HL-60 (cell line): ENCODE measurements around the gene NSL1.
A peak's percentile ranks its signal among the peaks of the same experiment; 100 is the strongest.

Experiments
- DNase-seq, 2 experiments: peaks; one replicate each; pipeline ENCODE4 v3.0.0-alpha.2; 2010 to 2020; ENCODE audit warnings: low read depth in 1 of 2, low spot score in 1 of 2
- H3K27ac ChIP-seq: fragments of 250-450 bp; sonication (Bioruptor Pico); replicated peaks from 2 replicates; pipeline ENCODE4 v1.5.1; 2020; ENCODE audit warnings: mild to moderate bottlenecking, moderate library complexity
- H3K27me3 ChIP-seq: fragments of 250-450 bp; sonication (Bioruptor Pico); 2 replicates; pipeline ENCODE4 v1.5.1; 2021; ENCODE audit warnings: mild to moderate bottlenecking, moderate library complexity; ENCODE audit not compliant: insufficient read depth, poor library complexity, severe bottlenecking
- H3K4me3 ChIP-seq: replicated peaks from 2 replicates; pipeline ENCODE4 v1.5.1; 2011; ENCODE audit warnings: mild to moderate bottlenecking, control low read depth, low read length; ENCODE audit not compliant: insufficient read depth
- GABPA ChIP-seq: IDR thresholded peaks from 2 replicates; pipeline ENCODE4 v1.6.1; 2012; ENCODE audit warnings: low read depth
- POLR2AphosphoS5 ChIP-seq: IDR thresholded peaks from 2 replicates; pipeline ENCODE4 v1.6.1; 2012; ENCODE audit warnings: low read depth
- SPI1 ChIP-seq: IDR thresholded peaks from 2 replicates; pipeline ENCODE4 v1.6.1; 2012; ENCODE audit warnings: low read depth, mild to moderate bottlenecking, borderline replicate concordance
- TF ChIP-seq, protein P1 (sequence below): IDR thresholded peaks from one replicate; pipeline ENCODE4 v1.5.1; 2011; ENCODE audit warnings: low read length, control low read depth, inconsistent platforms; ENCODE audit not compliant: insufficient read depth
- TF ChIP-seq, protein P2 (sequence below): IDR thresholded peaks from 2 replicates; pipeline ENCODE4 v1.6.1; 2012; ENCODE audit warnings: low read depth; ENCODE audit not compliant: insufficient replicate concordance

Gene NSL1

DNA sequence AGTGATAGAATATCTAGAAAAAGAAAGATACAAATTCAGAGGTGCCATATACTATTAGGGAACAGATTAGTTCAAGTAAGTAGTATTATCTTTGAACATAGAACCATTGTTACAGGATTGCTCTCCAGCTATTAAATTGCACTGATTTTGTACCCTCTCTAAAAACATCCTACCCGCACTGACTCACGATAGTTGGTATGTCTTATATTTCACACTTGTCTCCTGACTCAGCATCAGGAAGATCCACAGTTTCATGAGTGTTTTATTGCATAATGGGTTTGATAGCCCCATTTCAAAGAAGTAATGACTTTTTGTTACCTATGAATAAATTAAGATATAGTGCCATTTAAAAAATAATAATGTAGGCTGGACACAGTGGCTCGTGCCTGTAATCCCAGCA, 6.1 kb upstream of the NSL1 start:
- DNase-seq = no peak
- Histone ChIP-seq H3K4me3 (no peak overlapping the region), H3K27me3 (no peaks in the 10 kb centered on the region)

GRCh38 chr1:212794561-212795014, 3.0 kb upstream of the NSL1 start:
- peak; percentile 56; the same call in 1 of the 2 replicates for TF ChIP-seq POLR2AphosphoS5
- TF ChIP-seq, protein P1, sequence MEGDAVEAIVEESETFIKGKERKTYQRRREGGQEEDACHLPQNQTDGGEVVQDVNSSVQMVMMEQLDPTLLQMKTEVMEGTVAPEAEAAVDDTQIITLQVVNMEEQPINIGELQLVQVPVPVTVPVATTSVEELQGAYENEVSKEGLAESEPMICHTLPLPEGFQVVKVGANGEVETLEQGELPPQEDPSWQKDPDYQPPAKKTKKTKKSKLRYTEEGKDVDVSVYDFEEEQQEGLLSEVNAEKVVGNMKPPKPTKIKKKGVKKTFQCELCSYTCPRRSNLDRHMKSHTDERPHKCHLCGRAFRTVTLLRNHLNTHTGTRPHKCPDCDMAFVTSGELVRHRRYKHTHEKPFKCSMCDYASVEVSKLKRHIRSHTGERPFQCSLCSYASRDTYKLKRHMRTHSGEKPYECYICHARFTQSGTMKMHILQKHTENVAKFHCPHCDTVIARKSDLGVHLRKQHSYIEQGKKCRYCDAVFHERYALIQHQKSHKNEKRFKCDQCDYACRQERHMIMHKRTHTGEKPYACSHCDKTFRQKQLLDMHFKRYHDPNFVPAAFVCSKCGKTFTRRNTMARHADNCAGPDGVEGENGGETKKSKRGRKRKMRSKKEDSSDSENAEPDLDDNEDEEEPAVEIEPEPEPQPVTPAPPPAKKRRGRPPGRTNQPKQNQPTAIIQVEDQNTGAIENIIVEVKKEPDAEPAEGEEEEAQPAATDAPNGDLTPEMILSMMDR = no peak
- peak; percentile 98 for TF ChIP-seq SPI1
- TF ChIP-seq, protein P2, sequence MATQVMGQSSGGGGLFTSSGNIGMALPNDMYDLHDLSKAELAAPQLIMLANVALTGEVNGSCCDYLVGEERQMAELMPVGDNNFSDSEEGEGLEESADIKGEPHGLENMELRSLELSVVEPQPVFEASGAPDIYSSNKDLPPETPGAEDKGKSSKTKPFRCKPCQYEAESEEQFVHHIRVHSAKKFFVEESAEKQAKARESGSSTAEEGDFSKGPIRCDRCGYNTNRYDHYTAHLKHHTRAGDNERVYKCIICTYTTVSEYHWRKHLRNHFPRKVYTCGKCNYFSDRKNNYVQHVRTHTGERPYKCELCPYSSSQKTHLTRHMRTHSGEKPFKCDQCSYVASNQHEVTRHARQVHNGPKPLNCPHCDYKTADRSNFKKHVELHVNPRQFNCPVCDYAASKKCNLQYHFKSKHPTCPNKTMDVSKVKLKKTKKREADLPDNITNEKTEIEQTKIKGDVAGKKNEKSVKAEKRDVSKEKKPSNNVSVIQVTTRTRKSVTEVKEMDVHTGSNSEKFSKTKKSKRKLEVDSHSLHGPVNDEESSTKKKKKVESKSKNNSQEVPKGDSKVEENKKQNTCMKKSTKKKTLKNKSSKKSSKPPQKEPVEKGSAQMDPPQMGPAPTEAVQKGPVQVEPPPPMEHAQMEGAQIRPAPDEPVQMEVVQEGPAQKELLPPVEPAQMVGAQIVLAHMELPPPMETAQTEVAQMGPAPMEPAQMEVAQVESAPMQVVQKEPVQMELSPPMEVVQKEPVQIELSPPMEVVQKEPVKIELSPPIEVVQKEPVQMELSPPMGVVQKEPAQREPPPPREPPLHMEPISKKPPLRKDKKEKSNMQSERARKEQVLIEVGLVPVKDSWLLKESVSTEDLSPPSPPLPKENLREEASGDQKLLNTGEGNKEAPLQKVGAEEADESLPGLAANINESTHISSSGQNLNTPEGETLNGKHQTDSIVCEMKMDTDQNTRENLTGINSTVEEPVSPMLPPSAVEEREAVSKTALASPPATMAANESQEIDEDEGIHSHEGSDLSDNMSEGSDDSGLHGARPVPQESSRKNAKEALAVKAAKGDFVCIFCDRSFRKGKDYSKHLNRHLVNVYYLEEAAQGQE = no peak
- no peak for TF ChIP-seq GABPA
- Histone ChIP-seq H3K4me3 (no peak overlapping the region), H3K27ac (peak overlapping the region; percentile 48), H3K27me3 (no peaks in the 10 kb centered on the region)
- DNase-seq = peak; percentile 65 to 84

More for the DNA sequence above, 6.1 kb upstream of the NSL1 start:
- TF ChIP-seq, protein P2 = no peak
- no peak for TF ChIP-seq POLR2AphosphoS5
- TF ChIP-seq, protein P1 = no peak
- TF ChIP-seq GABPA = no peak
- no peak for TF ChIP-seq SPI1
- H3K27ac ChIP-seq = no peak overlapping the region

DNA sequence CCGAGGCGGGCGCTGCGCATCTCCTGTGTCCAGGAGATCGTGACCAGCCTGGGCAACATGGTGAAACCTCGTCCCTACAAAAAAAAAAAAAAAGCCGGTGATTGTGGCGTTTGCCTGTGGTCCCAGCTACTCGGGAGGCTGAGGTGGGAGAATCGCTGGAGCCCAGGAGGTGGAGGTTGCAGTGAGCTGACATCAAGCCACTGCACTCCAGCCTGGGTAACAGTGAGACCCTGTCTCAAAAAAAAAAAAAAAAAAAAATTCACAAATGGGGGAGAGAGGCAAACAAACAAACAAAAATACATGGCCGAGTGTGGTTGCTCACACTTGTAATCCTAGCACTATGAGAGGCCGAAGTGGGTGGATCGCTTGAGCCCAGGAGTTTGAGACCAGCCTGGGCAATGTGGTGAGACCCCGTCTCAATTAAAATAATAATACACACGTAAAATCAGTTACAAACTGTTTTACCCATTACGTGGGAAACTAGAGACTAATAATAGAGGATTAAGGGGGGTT, 875 bp upstream of the NSL1 start:
- peak overlapping the region; percentile 88 for H3K27ac ChIP-seq
- TF ChIP-seq SPI1 = no peak
- TF ChIP-seq, protein P1 = no peak
- TF ChIP-seq GABPA = no peak
- TF ChIP-seq POLR2AphosphoS5 = no peak
- H3K27me3 ChIP-seq = no peaks in the 10 kb centered on the region
- H3K4me3 ChIP-seq = peak overlapping the region; percentile 87
- DNase-seq = no peak

- peak in 1 of 2 experiments; percentile 75 for DNase-seq
- H3K27ac ChIP-seq = peak overlapping the region; percentile 88
- H3K4me3 ChIP-seq = peak overlapping the region; percentile 87
- no peaks in the 10 kb centered on the region for H3K27me3 ChIP-seq
- TF ChIP-seq, protein P2 = no peak
Observed at GRCh38 chr1:212791261-212791675, 309 bp downstream of the NSL1 start.
